Measurements from ENCODE around the gene PM20D2.

DNA sequence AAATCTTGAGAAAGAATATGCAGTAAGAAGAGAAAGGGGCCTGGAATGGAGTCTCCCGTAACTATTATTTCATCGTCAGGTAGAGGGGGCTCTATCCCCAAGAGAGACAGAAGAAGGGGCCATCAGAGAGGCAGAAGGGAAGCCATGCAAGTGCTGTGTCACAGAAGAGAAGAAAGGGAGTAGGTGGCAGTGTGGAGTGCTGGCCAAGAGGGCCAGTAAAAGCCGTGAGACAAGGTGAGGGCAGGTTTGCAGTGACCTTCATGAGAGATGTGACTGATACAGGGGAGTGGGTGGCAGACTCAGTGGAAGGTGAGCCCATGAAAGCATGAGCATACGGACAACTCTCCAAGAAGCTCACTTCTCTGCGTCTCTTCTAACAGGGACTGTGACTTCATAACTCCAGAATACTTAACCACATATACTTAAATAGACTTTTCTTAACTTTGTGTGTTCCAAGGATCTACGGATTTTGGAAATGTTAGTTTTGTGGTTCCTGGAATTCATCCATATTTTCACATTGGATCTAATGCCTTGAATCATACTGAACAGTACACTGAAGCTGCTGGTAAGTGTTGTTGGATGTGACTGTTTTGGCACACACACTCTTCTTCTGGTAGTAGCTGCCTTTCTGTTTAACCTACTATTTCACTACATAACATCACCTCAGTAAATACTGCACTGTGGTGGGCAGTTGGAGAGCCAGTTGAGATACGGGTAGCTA lies 15.6 kb downstream of the PM20D2 start:
- TF ChIP-seq, protein P1, sequence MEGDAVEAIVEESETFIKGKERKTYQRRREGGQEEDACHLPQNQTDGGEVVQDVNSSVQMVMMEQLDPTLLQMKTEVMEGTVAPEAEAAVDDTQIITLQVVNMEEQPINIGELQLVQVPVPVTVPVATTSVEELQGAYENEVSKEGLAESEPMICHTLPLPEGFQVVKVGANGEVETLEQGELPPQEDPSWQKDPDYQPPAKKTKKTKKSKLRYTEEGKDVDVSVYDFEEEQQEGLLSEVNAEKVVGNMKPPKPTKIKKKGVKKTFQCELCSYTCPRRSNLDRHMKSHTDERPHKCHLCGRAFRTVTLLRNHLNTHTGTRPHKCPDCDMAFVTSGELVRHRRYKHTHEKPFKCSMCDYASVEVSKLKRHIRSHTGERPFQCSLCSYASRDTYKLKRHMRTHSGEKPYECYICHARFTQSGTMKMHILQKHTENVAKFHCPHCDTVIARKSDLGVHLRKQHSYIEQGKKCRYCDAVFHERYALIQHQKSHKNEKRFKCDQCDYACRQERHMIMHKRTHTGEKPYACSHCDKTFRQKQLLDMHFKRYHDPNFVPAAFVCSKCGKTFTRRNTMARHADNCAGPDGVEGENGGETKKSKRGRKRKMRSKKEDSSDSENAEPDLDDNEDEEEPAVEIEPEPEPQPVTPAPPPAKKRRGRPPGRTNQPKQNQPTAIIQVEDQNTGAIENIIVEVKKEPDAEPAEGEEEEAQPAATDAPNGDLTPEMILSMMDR (IDR thresholded peaks at IDR 0.05): no peak
- TF ChIP-seq POLR2AphosphoS5 (IDR thresholded peaks at IDR 0.05): peak in 1 of 4 donors; percentile 20
- TF ChIP-seq POLR2A (IDR thresholded peaks at IDR 0.05): no peak

All from sigmoid colon (tissue), 4 donors.